Kidney glomerular epithelial cell (primary cell): ENCODE data around the gene PARD6B.
A peak's percentile ranks its signal among the peaks of the same experiment; 100 is the strongest.
"Not testable (repeated sequence)": the region's sequence is repeated elsewhere in the genome, so short reads cannot be mapped to it uniquely, and the experiment has no call there.

Experiments used
- DNase-seq: peaks from one replicate; lab custom pipeline; 2025; lab: John Stamatoyannopoulos, UW

PARD6B gene

GRCh38 chr20:50731055-50731929 lies at the start of gene PARD6B:
Gene PARD6B, plus strand, starts transcription at chr20:50731580. Its CDS starts 207 bp downstream, at chr20:50731787.
- DNase-seq: peak; percentile 98

- no peak for DNase-seq
Measured at GRCh38 chr20:50682065-50682464, 49.3 kb upstream of the PARD6B start.

GRCh38 chr20:50682947-50683530 lies 48.3 kb upstream of the PARD6B start:
- DNase-seq: no peak

GRCh38 chr20:50683570-50683969 lies 47.8 kb upstream of the PARD6B start:
- DNase-seq: no peak

GRCh38 chr20:50686821-50687220 lies 44.6 kb upstream of the PARD6B start:
- no peak for DNase-seq

GRCh38 chr20:50688256-50688975 lies 43.0 kb upstream of the PARD6B start:
- DNase-seq: no peak

GRCh38 chr20:50689864-50690649 lies 41.3 kb upstream of the PARD6B start:
- DNase-seq: no peak

- DNase-seq: no peak
Measured at GRCh38 chr20:50690650-50691572, 40.5 kb upstream of the PARD6B start, which contains the start of gene RIPOR3. Gene RIPOR3, minus strand, starts transcription at chr20:50691542. Its CDS starts 414 bp downstream, at chr20:50691128.

- DNase-seq: no peak
Measured at GRCh38 chr20:50691573-50692551, 39.5 kb upstream of the PARD6B start.

GRCh38 chr20:50692552-50692933 lies 38.8 kb upstream of the PARD6B start:
- no peak for DNase-seq

- DNase-seq: no peak
Measured at GRCh38 chr20:50693001-50693400, 38.4 kb upstream of the PARD6B start.

- peak; percentile 11 for DNase-seq
Measured at GRCh38 chr20:50694379-50695134, 36.8 kb upstream of the PARD6B start.

GRCh38 chr20:50695135-50695872 lies 36.1 kb upstream of the PARD6B start:
- DNase-seq: no peak

- not testable (repeated sequence) for DNase-seq
Measured at GRCh38 chr20:50698255-50698654, 33.1 kb upstream of the PARD6B start.

- DNase-seq: no peak
Measured at GRCh38 chr20:50699688-50700087, 31.7 kb upstream of the PARD6B start.

GRCh38 chr20:50701041-50701963 lies 30.1 kb upstream of the PARD6B start:
- DNase-seq: no peak
